HCT116 (cell line): ENCODE data around the gene ABCC8. TPM values are rescaled to one million over a fixed set of nuclear protein-coding genes. Genes with fewer than 3 reads are reported as not detected.

Source experiments
- ATAC-seq: fragments of 200-7000 bp; cut with Tn5 transposase; 2 replicates; pipeline ENCODE4 v1.9.1; 2020; ENCODE audit warnings: mild to moderate bottlenecking, moderate library complexity
- BruUV-seq: library from RNA; stranded (reverse); fragments of 400-500 nt; replicated peaks from 2 replicates; lab custom pipeline; 2021; lab: Mats Ljungman, UMichigan
- CTCF ChIA-PET: fragments of 300-600 bp; sonication (Branson Sonifier 250); formaldehyde crosslinking; loops from one replicate; lab custom pipeline; 2021; ENCODE audit warnings: antibody characterized with exemption; lab: Charles Lee
- POLR2A ChIA-PET: fragments of 300-600, 350-600 bp; sonication (Branson Sonifier 250); formaldehyde crosslinking; loops from one replicate; lab custom pipeline; 2021; ENCODE audit warnings: antibody characterized with exemption; lab: Charles Lee
- RAD21 ChIA-PET, 2 experiments: fragments of 300-600 bp; sonication (Branson Sonifier 250); formaldehyde crosslinking; loops; one replicate each; lab custom pipeline; 2023; ENCODE audit warnings: low total read pairs in 2 of 2; ENCODE audit not compliant: uncharacterized antibody in 2 of 2, unreplicated experiment in 2 of 2, low non-redundant PET in 1 of 2; lab: Charles Lee
- DNase-seq: peaks from one replicate; pipeline ENCODE4 v3.0.0-alpha.2; 2010; ENCODE audit warnings: low read depth, low spot score
- H2AFZ ChIP-seq: fragments of 200-600 bp; shearing (Covaris generic), sonication (generic); 2 replicates; pipeline ENCODE4 v1.6.1; 2017; ENCODE audit warnings: low read depth, mixed run types, mixed read lengths, antibody characterized with exemption, low read length; ENCODE audit not compliant: poor library complexity, severe bottlenecking
- H3K27ac ChIP-seq: 2 replicates; pipeline ENCODE4 v1.5.1; 2012; ENCODE audit warnings: low read depth, low read length
- H3K27me3 ChIP-seq: fragments of 200-600 bp; sonication (generic); 2 replicates; pipeline ENCODE4 v1.6.1; 2016; ENCODE audit warnings: mixed run types, low read length, mixed read lengths; ENCODE audit not compliant: insufficient read depth
- H3K36me3 ChIP-seq, 2 experiments: fragments of 200-500 bp in 1 of 2; fragments of 200-600 bp in 1 of 2; sonication (Bioruptor generic) in 1 of 2; sonication (generic) in 1 of 2; 2 replicates each; pipeline versions ENCODE4 v1.5.1 to v1.6.1; 2014 to 2016; ENCODE audit warnings: low read length in 2 of 2, inconsistent platforms in 1 of 2, mixed read lengths in 1 of 2, mixed run types in 1 of 2; ENCODE audit not compliant: insufficient read depth in 2 of 2, control insufficient read depth in 1 of 2
- H3K4me1 ChIP-seq, 2 experiments: fragments of 200-600 bp in 1 of 2; sonication (generic) in 1 of 2; 2 replicates each; pipeline versions ENCODE4 v1.5.1 to v1.6.1; 2012 to 2017; ENCODE audit warnings: low read length in 2 of 2, inconsistent platforms in 1 of 2, mild to moderate bottlenecking in 1 of 2, mixed read lengths in 1 of 2, mixed run types in 1 of 2, moderate library complexity in 1 of 2; ENCODE audit not compliant: insufficient read depth in 2 of 2, control insufficient read depth in 1 of 2
- H3K4me2 ChIP-seq: fragments of 200-600 bp; sonication (generic); 2 replicates; pipeline ENCODE4 v1.6.1; 2017; ENCODE audit warnings: mixed run types, low read length, mixed read lengths
- H3K4me3 ChIP-seq, 2 experiments: fragments of 200-600 bp in 1 of 2; sonication (generic) in 1 of 2; replicated peaks in 1 of 2; 2 replicates each; pipeline ENCODE4 v1.5.1; 2011 to 2016; ENCODE audit warnings: low read length in 2 of 2, control low read depth in 1 of 2, low read depth in 1 of 2, mild to moderate bottlenecking in 1 of 2, mixed read lengths in 1 of 2, mixed run types in 1 of 2
- H3K79me2 ChIP-seq: fragments of 200-600 bp; sonication (generic); 2 replicates; pipeline ENCODE4 v1.6.1; 2017; ENCODE audit warnings: mild to moderate bottlenecking, mixed run types, low read length, moderate library complexity, mixed read lengths; ENCODE audit not compliant: insufficient read depth
- H3K9ac ChIP-seq: fragments of 200-600 bp; sonication (generic); 2 replicates; pipeline ENCODE4 v1.6.1; 2016; ENCODE audit warnings: low read length, mixed read lengths
- H3K9me2 ChIP-seq: fragments of 200-600 bp; sonication (generic), shearing (Covaris generic); 2 replicates; pipeline ENCODE4 v1.6.1; 2017; ENCODE audit warnings: mixed run types, mild to moderate bottlenecking, moderate library complexity; ENCODE audit not compliant: insufficient read depth
- H3K9me3 ChIP-seq, 2 experiments: fragments of 200-500 bp in 1 of 2; fragments of 200-600 bp in 1 of 2; sonication (Bioruptor generic) in 1 of 2; sonication (generic) in 1 of 2; 2 replicates each; pipeline ENCODE4 v1.6.1; 2014 to 2017; ENCODE audit warnings: low read length in 2 of 2, mixed read lengths in 2 of 2, inconsistent platforms in 1 of 2, low read depth in 1 of 2, mild to moderate bottlenecking in 1 of 2, mixed run types in 1 of 2, moderate library complexity in 1 of 2; ENCODE audit not compliant: control insufficient read depth in 1 of 2, insufficient read depth in 1 of 2
- H4K20me1 ChIP-seq: fragments of 200-600 bp; sonication (generic), shearing (Covaris generic); 2 replicates; pipeline ENCODE4 v1.6.1; 2017; ENCODE audit warnings: mixed run types, mild to moderate bottlenecking, moderate library complexity; ENCODE audit not compliant: insufficient read depth
- CEBPB ChIP-seq: IDR thresholded peaks from 2 replicates; pipeline ENCODE4 v1.6.1; 2012; ENCODE audit warnings: low read depth
- CTCF ChIP-seq, 3 experiments: fragments of 200-600 bp in 1 of 3; sonication (generic) in 1 of 3; IDR thresholded peaks in 2 of 3; conservative IDR thresholded peaks in 1 of 3; 2 replicates each; pipeline ENCODE4 v1.5.1; 2012 to 2017; ENCODE audit warnings: low read depth in 2 of 3, low read length in 2 of 3, antibody characterized with exemption in 1 of 3, borderline replicate concordance in 1 of 3, control low read depth in 1 of 3, mild to moderate bottlenecking in 1 of 3, mixed read lengths in 1 of 3, mixed run types in 1 of 3, moderate library complexity in 1 of 3; ENCODE audit not compliant: insufficient read depth in 1 of 3
- POLR2AphosphoS5 ChIP-seq: IDR thresholded peaks from 2 replicates; pipeline ENCODE4 v1.6.1; 2011; ENCODE audit warnings: mild to moderate bottlenecking, low read depth, low read length, moderate library complexity
- intact Hi-C: fragments of 100-400 bp; cut with micrococcal nuclease; formaldehyde crosslinking; loops from 2 replicates; pipeline ENCODE4 v1.10.0; 2022
- total RNA-seq: library from RNA; stranded (reverse); gene quantifications from one replicate; pipeline ENCODE4 v1.2.1, GENCODE V29; 2021; ENCODE audit not compliant: unreplicated experiment

The ABCC8 gene
- total RNA-seq, 1 experiment from 2014 or later = 0.39 TPM

- Histone ChIP-seq H3K4me3 (peak overlapping the region in 1 of 2 experiments; percentile 10; a peak in 1 of 4 replicates), H3K27me3 (no peaks in the 10 kb centered on the region), H3K4me2 (peak overlapping the region; percentile 48), H3K9me3 (no peaks in the 10 kb centered on the region), H3K9me2 (no peaks in the 10 kb centered on the region), H4K20me1 (no peaks in the 10 kb centered on the region), H3K27ac (peak overlapping the region; percentile 33; the same call in 1 of the 2 replicates)
- POLR2A ChIA-PET = interaction anchor here (0.9 kb wide), 1 partner anchor 16 kb away, joined by 4 read pairs; no protein-coding TSS in a partner anchor
- TF ChIP-seq CTCF (IDR thresholded peaks at IDR 0.05 in 2 of 3, conservative IDR thresholded peaks at IDR 0.05 in 1 of 3; ENCODE audit: borderline replicate concordance in 1 of 3, insufficient read depth in 1 of 3, low read depth in 2 of 3, low read length in 2 of 3) (peak in 2 of 3 experiments; percentile 27 to 34; a peak in 3 of 6 replicates), POLR2AphosphoS5 (no peak), CEBPB (no peak)
- TF ChIP-seq, all 23 proteins: peak for 1
- Histone ChIP-seq H3K9ac (peak overlapping the region; percentile 14), H3K79me2 (no peaks in the 10 kb centered on the region), H3K36me3 (no peaks in the 10 kb centered on the region), H3K4me1 (peaks cover 0 to 12% of the 10 kb centered on the region in 2 experiments; a peak in 3 of 4 replicates), H2AFZ (peak overlapping the region; percentile 76)
- ChIA-PET RAD21 (no interaction called here), CTCF (interaction anchor here (1.1 kb wide), 1 partner anchor 121 kb away, joined by 3 read pairs; no protein-coding TSS in a partner anchor)
- BruUV-seq = no TSS peak
- intact Hi-C loops = no loop called here
- DNase-seq (peak; percentile 18), ATAC-seq (peak; percentile 78)
These were observed 71.2 kb downstream of the ABCC8 start for GRCh38 chr11:17405232-17406005.
